ENCODE results near the gene ABCD1.

- no peak for TF ChIP-seq CTCF (IDR thresholded peaks at IDR 0.05; ENCODE audit: poor library complexity, severe bottlenecking)
- no peak for TF ChIP-seq RAD21 (conservative IDR thresholded peaks at IDR 0.05)
- no peak for TF ChIP-seq EZH2 (IDR thresholded peaks at IDR 0.05; ENCODE audit: borderline replicate concordance, insufficient read depth, low read length, poor library complexity, severe bottlenecking)
- TF ChIP-seq EP300 (conservative IDR thresholded peaks at IDR 0.05; ENCODE audit: poor library complexity, severe bottlenecking), result no peak
- TF ChIP-seq REST (IDR thresholded peaks at IDR 0.05; ENCODE audit: borderline replicate concordance), result no peak
- no peak for TF ChIP-seq MXI1 (conservative IDR thresholded peaks at IDR 0.05; ENCODE audit: poor library complexity, severe bottlenecking)
Measured at GRCh38 chrX:153773741-153774575, 49.3 kb downstream of the ABCD1 start.

All from neural cell (in vitro differentiated cells).